GM12878 (cell line): ENCODE results near the gene ANKRD65.

Experiments used
- BRCA1 ChIP-seq: IDR thresholded peaks from 2 replicates; pipeline ENCODE4 v1.6.1; 2011; ENCODE audit warnings: low read depth, low read length, improper control_type of control experiment
- CTCF ChIP-seq, 3 experiments: IDR thresholded peaks in 2 of 3; conservative IDR thresholded peaks in 1 of 3; 2 replicates each; pipeline ENCODE4 v1.5.1; 2011; ENCODE audit warnings: low read depth in 3 of 3, low read length in 3 of 3, mild to moderate bottlenecking in 3 of 3, control low read depth in 2 of 3, moderate library complexity in 2 of 3, inconsistent platforms in 1 of 3, mixed read lengths in 1 of 3; ENCODE audit not compliant: control insufficient read depth in 2 of 3, insufficient read depth in 1 of 3; ENCODE audit errors: extremely low read depth in 1 of 3
- E2F8 ChIP-seq: fragments of 450-650 bp; IDR thresholded peaks from 2 replicates; pipeline ENCODE4 v1.6.1; 2018; ENCODE audit warnings: mild to moderate bottlenecking, low read depth, moderate library complexity; ENCODE audit not compliant: partially characterized antibody
- ELK1 ChIP-seq: IDR thresholded peaks from 2 replicates; pipeline ENCODE4 v1.6.1; 2012; ENCODE audit warnings: low read depth, low read length, improper control_type of control experiment
- EP300 ChIP-seq, 2 experiments: fragments of 150-350 bp in 1 of 2; IDR thresholded peaks; 2 replicates each; pipeline ENCODE4 v1.6.1; 2011 to 2012; ENCODE audit warnings: low read depth in 2 of 2, low read length in 2 of 2, borderline replicate concordance in 1 of 2, improper control_type of control experiment in 1 of 2, inconsistent platforms in 1 of 2; ENCODE audit not compliant: control insufficient read depth in 1 of 2
- ETV6 ChIP-seq, 2 experiments: fragments of 450-650 bp in 1 of 2; IDR thresholded peaks in 1 of 2; conservative IDR thresholded peaks in 1 of 2; 2 replicates each; pipeline ENCODE4 v1.6.1; 2014; ENCODE audit warnings: antibody characterized with exemption in 1 of 2, borderline replicate concordance in 1 of 2, low read depth in 1 of 2, mild to moderate bottlenecking in 1 of 2, moderate library complexity in 1 of 2
- HDAC2 ChIP-seq: fragments of 200-600 bp; sonication (generic); IDR thresholded peaks from 2 replicates; pipeline ENCODE4 v1.6.1; 2017
- POLR2A ChIP-seq: IDR thresholded peaks from 2 replicates; pipeline ENCODE4 v1.6.1; 2011; ENCODE audit warnings: low read depth, mild to moderate bottlenecking, low read length
- POLR2AphosphoS5 ChIP-seq: IDR thresholded peaks from 2 replicates; pipeline ENCODE4 v1.6.1; 2011; ENCODE audit warnings: mild to moderate bottlenecking, low read length, inconsistent platforms
- SIN3A ChIP-seq: IDR thresholded peaks from 2 replicates; pipeline ENCODE4 v1.6.1; 2012; ENCODE audit warnings: low read depth, low read length, improper control_type of control experiment
- SREBF1 ChIP-seq: IDR thresholded peaks from 2 replicates; pipeline ENCODE4 v1.6.1; 2012; ENCODE audit warnings: mild to moderate bottlenecking, low read length
- SRF ChIP-seq, 2 experiments: IDR thresholded peaks; 2 replicates each; pipeline ENCODE4 v1.6.1; 2011; ENCODE audit warnings: low read depth in 2 of 2, low read length in 2 of 2, mild to moderate bottlenecking in 1 of 2, moderate library complexity in 1 of 2

- TF ChIP-seq ELK1 (no peak), CTCF (IDR thresholded peaks at IDR 0.05 in 2 of 3, conservative IDR thresholded peaks at IDR 0.05 in 1 of 3; ENCODE audit: control insufficient read depth in 2 of 3, extremely low read depth in 1 of 3, insufficient read depth in 1 of 3, low read depth in 3 of 3, low read length in 3 of 3) (no peak), EP300 (IDR thresholded peaks at IDR 0.05; ENCODE audit: borderline replicate concordance in 1 of 2, control insufficient read depth in 1 of 2, low read depth in 2 of 2, low read length in 2 of 2) (no peak), POLR2AphosphoS5 (no peak), ETV6 (conservative IDR thresholded peaks at IDR 0.05 in 1 of 2, IDR thresholded peaks at IDR 0.05 in 1 of 2; ENCODE audit: borderline replicate concordance in 1 of 2, low read depth in 1 of 2) (no peak), SREBF1 (no peak), SIN3A (no peak), HDAC2 (no peak), E2F8 (no peak), POLR2A (no peak), SRF (IDR thresholded peaks at IDR 0.05; ENCODE audit: low read depth in 2 of 2, low read length in 2 of 2) (no peak), BRCA1 (no peak)
These were observed 4.3 kb upstream of the ANKRD65 start for GRCh38 chr1:1425426-1425752.
